Heart left ventricle (tissue), 16 donors: ENCODE data around the gene MST1. TPM values are rescaled to one million over a fixed set of nuclear protein-coding genes. Genes with fewer than 3 reads are reported as not detected.

ENCODE experiments used
- ATAC-seq, 4 donors: fragments of 200-7000 bp; cut with Tn5 transposase; one replicate each; pipeline ENCODE4 v1.9.1; 2020 to 2022; ENCODE audit warnings: moderate library complexity in 4 of 4, mild to moderate bottlenecking in 3 of 4, moderate number of reproducible peaks in 1 of 4
- DNase-seq, 5 donors: peaks; one replicate each; pipeline ENCODE4 v3.0.0-alpha.2; 2020
- H3K27ac ChIP-seq, 12 donors: fragments of 200-600 bp; sonication (generic) in 4 of 12; one replicate each; pipeline versions ENCODE4 v1.5.0 to v1.8.0; 2016 to 2022; ENCODE audit warnings: mild to moderate bottlenecking in 2 of 12
- H3K27me3 ChIP-seq, 9 donors: fragments of 200-600 bp; sonication (generic) in 2 of 9; one replicate each; pipeline versions ENCODE4 v1.5.1 to v1.8.0; 2016 to 2022; ENCODE audit warnings: mild to moderate bottlenecking in 3 of 9
- H3K36me3 ChIP-seq, 9 donors: fragments of 200-600 bp; sonication (generic) in 2 of 9; one replicate each; pipeline versions ENCODE4 v1.5.0 to v1.8.0; 2018 to 2022; ENCODE audit warnings: mild to moderate bottlenecking in 2 of 9
- H3K4me1 ChIP-seq, 12 donors: fragments of 200-600 bp; sonication (generic) in 4 of 12; one replicate each; pipeline versions ENCODE4 v1.5.0 to v1.8.0; 2016 to 2022; ENCODE audit warnings: mild to moderate bottlenecking in 3 of 12
- H3K4me3 ChIP-seq, 12 donors: fragments of 200-600 bp; sonication (generic) in 4 of 12; one replicate each; pipeline versions ENCODE4 v1.5.0 to v1.8.0; 2017 to 2022; ENCODE audit warnings: mild to moderate bottlenecking in 9 of 12, moderate library complexity in 4 of 12
- H3K9me3 ChIP-seq, 12 donors: fragments of 200-600 bp; sonication (generic) in 4 of 12; one replicate each; pipeline versions ENCODE4 v1.5.0 to v1.8.0; 2016 to 2022; ENCODE audit warnings: mild to moderate bottlenecking in 1 of 12
- CTCF ChIP-seq, 12 donors: fragments of 200-600 bp; sonication (generic) in 4 of 12; IDR thresholded peaks; one replicate each; pipeline versions ENCODE4 v1.5.0 to v1.8.0; 2018 to 2022; ENCODE audit warnings: antibody characterized with exemption in 12 of 12, mild to moderate bottlenecking in 5 of 12
- POLR2A ChIP-seq, 2 donors: fragments of 450-650 bp; IDR thresholded peaks; one replicate each; pipeline ENCODE4 v1.6.1; 2017; ENCODE audit warnings: antibody characterized with exemption in 2 of 2, mild to moderate bottlenecking in 2 of 2, moderate library complexity in 2 of 2
- WGBS, 4 donors: extraction: QIAGEN DNeasy Blood & Tissue Kit in 2 of 4; methylation state at CpG; one replicate each; pipeline versions ENCODE4 v1.1.5 to v1.1.7; 2013 to 2018; 5-methylcytosine and 5-hydroxymethylcytosine counted together
- intact Hi-C, 10 donors: fragments of 100-400 bp; cut with DNase I; formaldehyde crosslinking; loops; one replicate each; pipeline versions ENCODE4 v1.11.1 to v1.14.2; 2022
- polyA plus RNA-seq, 2 donors: library from polyadenylated mRNA; stranded (reverse); fragments of 200-250 nt; gene quantifications; one replicate each; pipeline ENCODE4 v1.2.3, GENCODE V29; 2013
- total RNA-seq, 9 donors: library from RNA; depleted of rRNA in 2 of 9; stranded (reverse); fragments of >200 nt in 2 of 9; fragmentation: NEBNext Ultra II Directional in 3 of 9; extraction: Animal tissue kit (Norgen Biotek cat#: 25700) in 3 of 9; gene quantifications; one replicate each; pipeline versions ENCODE4 v1.1.0 to v1.2.4, GENCODE V29; 2016 to 2023
- donor health status: ischemic (EF 13 %, LVEDD 7.1; RV severe dilation, severe dysfunction).
- donor health status: healthy with polysubstance abuse.
- donor health status: DM: no; HTN: yes; CAD: no.
- donor health status: DM: no; HTN: no; CAD: no.
- donor health status: ischemic (EF 25% LVEDD 6.9; RV normal size, moderate dysfunction).
- donor health status: ischemic (EF 25% LVEDD 5.7; RV mildly dilated, moderate dysfunction).
- donor health status: healthy.
- donor health status: DM: yes; HTN: yes; CAD: no.
- donor health status: ischemic (EF 35%, LVEDD 5.7; RV mildly dilated, moderate dysfunction).
- donor health status: nonischemic (EF 11% LVEDD 7.7; RV severe dilation, severe dysfunction).
- donor health status: DM: yes; HTN: yes; CAD: no.
- donor health status: PGD.
- donor health status: ischemic (EF 29% LVEDD 5.4; RV normal size, mild dysfunction).
- donor health status: nonischemic (EF 23%, LVEDD 6.1; RV moderate dilation, normal function).

Gene MST1
- total and polyA plus RNA-seq, 11 donors, result 1.8 to 29.4 (median 3.2) TPM

- Histone ChIP-seq H3K27me3 (no peaks in the 10 kb centered on the region), H3K4me3 (no peak overlapping the region), H3K36me3 (no peaks in the 10 kb centered on the region), H3K4me1 (peaks cover 0 to 12% (median 0%) of the 10 kb centered on the region in 12 donors), H3K27ac (no peak overlapping the region), H3K9me3 (no peaks in the 10 kb centered on the region)
- TF ChIP-seq CTCF (IDR thresholded peaks at IDR 0.05) (no peak), POLR2A (IDR thresholded peaks at IDR 0.05) (no peak)
- ATAC-seq (no peak), DNase-seq (peak in 1 of 5 donors; percentile 12)
- WGBS, 4 donors, result 58 to 65% (median 59%) methylated on average over 7 of the region's 7 CpGs
- intact Hi-C loops, result no loop called here
Observed at GRCh38 chr3:49641292-49641691, 48.0 kb downstream of the MST1 start.

- TF ChIP-seq CTCF (IDR thresholded peaks at IDR 0.05) (no peak), POLR2A (IDR thresholded peaks at IDR 0.05) (no peak)
- peaks cover 0 to 12% (median 0%) of the 10 kb centered on the region in 12 donors for H3K4me1 ChIP-seq
- H3K9me3 ChIP-seq, result no peaks in the 10 kb centered on the region
- intact Hi-C loops, result no loop called here
- H3K36me3 ChIP-seq, result no peaks in the 10 kb centered on the region
- DNase-seq, result no peak
- no peaks in the 10 kb centered on the region for H3K27me3 ChIP-seq
- 77 to 90% (median 86%) methylated on average over 2 of the region's 2 CpGs for WGBS, 4 donors
- H3K4me3 ChIP-seq, result no peak overlapping the region
- no peak overlapping the region for H3K27ac ChIP-seq
- ATAC-seq, result no peak
Observed at GRCh38 chr3:49639551-49639950, 49.7 kb downstream of the MST1 start.

- WGBS, 4 donors, result 46 to 71% (median 58%) methylated on average over 6 to 8 of the region's 8 CpGs
- Histone ChIP-seq H3K4me1 (peaks cover 0 to 12% (median 0%) of the 10 kb centered on the region in 12 donors), H3K4me3 (no peak overlapping the region), H3K9me3 (no peaks in the 10 kb centered on the region), H3K27me3 (no peaks in the 10 kb centered on the region), H3K36me3 (no peaks in the 10 kb centered on the region), H3K27ac (no peak overlapping the region)
- DNase-seq, result peak in 1 of 5 donors; percentile 22
- TF ChIP-seq POLR2A (IDR thresholded peaks at IDR 0.05) (no peak), CTCF (IDR thresholded peaks at IDR 0.05) (no peak)
- ATAC-seq, result peak in 2 of 4 donors; percentile 37 to 41
- intact Hi-C loops, result no loop called here
Observed at GRCh38 chr3:49638445-49638844, 50.8 kb downstream of the MST1 start.

DNA sequence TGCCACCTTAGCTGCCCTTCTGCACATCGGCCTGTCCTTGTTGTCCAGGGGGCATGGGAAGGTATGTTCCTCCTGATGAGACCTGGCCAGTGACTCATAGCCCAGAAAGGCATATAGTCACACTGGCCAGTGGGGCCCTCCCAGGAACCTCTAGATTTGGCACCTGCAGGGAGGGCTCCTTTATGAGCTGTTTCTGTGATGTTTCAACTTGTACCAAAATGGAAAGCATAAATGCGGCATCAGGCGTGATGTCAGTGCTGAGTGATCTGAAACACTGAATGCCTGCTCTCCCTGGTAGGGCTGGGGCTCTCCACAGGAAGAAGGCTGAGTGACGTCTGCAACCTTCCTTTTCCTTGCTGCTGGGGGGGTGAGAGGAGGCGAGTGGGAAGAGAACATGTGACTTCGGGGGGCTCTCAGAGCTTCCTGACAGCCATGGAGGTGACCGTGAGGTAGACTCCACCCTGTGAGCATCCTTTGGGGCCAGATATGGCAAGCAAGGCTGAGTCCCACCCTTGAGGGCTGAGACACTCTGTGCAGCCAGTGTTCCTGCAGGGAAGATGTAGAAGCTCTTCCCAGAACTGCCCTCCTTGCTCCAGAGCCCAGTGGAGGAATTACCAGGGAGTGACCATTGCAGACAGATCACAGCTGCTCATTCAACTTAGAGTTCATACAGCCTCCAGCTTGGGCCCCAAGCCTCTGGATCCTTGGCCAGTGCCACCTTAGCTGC is 52.2 kb downstream of the MST1 start:
- Histone ChIP-seq H3K4me3 (no peak overlapping the region), H3K4me1 (peaks cover 0 to 12% (median 0%) of the 10 kb centered on the region in 12 donors), H3K9me3 (peaks cover 0 to 2% (median 0%) of the 10 kb centered on the region in 12 donors), H3K27me3 (no peaks in the 10 kb centered on the region), H3K36me3 (no peaks in the 10 kb centered on the region), H3K27ac (no peak overlapping the region)
- DNase-seq (peak in 1 of 5 donors; percentile 42), ATAC-seq (peak in 1 of 4 donors; percentile 66)
- intact Hi-C loops, result no loop called here
- TF ChIP-seq CTCF (IDR thresholded peaks at IDR 0.05) (no peak), POLR2A (IDR thresholded peaks at IDR 0.05) (no peak)
- 44 to 68% (median 48%) methylated on average over 6 to 7 of the region's 7 CpGs for WGBS, 4 donors
